ENCODE measurements around the gene CDHR1.
"Not testable (repeated sequence)": the region's sequence is repeated elsewhere in the genome, so short reads cannot be mapped to it uniquely, and the experiment has no call there.

The CDHR1 gene

GRCh38 chr10:84175436-84175835 lies 18.9 kb upstream of the CDHR1 start:
- DNase-seq = no peak

GRCh38 chr10:84176351-84176750 lies 18.0 kb upstream of the CDHR1 start:
- no peak for DNase-seq

DNA sequence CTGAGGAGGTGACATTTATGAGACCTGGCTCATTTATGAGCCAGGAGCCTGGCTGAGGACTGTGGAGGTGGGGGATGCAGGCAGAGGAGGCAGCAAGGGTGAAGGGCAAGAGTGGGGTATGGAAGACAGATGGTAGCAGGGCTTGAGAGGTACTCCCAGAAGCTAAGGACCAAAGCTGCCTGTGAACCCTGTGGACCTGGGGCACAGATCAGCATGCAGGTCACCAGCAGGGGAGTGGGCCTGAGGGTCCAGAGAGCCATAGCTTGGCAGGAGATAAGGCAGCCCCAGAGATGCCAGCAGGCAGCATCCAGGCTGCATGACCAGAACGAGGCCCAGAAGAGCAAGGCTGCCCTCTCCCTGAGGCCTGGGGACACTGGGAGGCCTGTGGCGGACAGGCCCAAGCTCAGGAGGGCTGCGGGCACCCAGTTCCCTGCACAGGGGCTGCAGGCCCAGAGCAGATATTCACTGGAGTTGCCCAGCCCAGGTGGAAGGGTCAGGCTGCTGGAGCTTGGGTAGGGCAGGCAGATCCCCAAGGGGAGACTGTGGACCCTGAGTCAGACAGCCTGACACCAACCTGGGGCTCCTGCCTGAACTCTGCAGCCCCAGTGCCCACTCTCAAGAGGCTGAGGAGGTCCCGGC lies 17.4 kb upstream of the CDHR1 start:
- DNase-seq = no peak

GRCh38 chr10:84177541-84178141 lies 16.7 kb upstream of the CDHR1 start:
- no peak for DNase-seq

DNA sequence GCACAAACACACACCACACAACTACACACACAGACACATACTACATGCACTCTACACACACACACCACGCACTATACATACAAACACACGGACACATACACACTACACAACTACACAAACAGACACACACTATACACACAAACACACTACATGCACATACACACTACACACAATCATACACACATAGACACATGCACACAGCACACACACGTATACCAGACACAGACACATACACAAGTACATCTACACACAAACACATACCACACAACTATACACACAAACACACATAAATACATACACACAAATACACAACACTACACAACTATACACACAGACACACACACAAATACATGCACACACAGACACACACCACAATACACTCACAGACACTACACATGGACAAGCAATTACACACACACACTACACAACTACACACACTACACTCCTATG lies 16.2 kb upstream of the CDHR1 start:
- DNase-seq = no peak

DNA sequence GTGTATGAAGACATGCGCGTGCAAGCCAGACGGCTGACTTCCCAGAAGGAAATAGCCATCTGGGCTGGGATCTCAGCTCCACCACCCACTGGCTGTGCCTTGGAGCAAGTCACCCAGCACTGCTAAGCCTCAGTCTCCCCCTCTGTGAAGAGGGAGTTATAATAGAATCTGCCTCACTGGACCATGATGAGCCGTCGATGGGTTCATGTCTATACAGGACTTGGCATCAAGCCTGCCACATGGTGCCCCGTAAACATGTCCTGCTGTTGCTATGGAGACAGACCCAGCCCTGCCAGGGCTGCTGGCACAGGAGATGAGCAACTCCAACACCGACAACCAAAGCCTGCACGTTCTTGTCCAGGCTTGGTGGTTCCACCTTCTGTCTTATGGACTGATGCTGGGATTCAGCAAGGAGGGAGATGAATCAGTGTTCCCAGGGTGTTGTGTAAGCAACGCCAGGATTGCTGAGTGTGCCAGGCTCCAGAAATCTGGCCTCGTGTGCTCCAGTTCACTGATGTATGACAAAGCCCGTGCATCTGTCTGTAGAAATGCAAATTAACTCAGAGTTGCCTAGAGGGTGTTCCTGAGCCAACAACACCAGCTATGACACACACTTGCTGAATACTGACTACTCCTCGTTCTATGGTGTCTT lies 15.2 kb upstream of the CDHR1 start:
- DNase-seq = peak; percentile 27

DNA sequence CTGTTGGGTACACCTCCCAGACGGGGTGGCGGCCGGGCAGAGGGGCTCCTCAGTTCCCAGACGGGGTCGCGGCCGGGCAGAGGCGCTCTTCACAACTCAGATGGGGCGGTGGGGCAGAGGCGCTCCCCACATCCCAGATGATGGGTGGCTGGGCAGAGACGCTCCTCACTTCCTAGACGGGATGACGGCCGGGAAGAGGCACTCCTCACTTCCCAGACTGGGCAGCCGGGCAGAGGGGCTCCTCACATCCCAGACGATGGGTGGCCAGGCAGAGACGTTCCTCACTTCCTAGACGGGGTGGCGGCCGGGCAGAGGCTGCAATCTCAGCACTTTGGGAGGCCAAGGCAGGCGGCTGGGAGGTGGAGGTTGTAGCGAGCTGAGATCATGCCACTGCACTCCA lies 14.0 kb upstream of the CDHR1 start:
- not testable (repeated sequence) for DNase-seq

DNA sequence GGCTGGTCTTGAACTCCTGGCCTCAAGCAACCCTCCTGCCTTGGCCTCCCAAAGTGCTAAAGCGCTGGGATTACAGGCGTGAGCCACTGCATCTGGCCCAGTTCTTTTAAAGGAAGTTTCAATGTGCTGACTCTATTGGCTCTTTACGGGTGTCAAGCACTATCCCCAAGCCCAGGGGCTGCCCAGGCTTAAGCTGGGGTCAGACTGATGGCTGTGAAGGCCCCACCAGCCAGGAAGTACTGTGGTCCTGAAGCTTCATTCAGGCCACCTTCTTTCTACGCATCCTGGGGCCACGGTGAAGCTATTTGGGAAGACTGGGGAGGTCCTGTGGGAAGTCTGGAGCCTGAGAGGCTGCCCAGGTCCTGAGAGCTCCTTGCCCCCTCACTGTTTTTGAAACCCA lies 12.7 kb upstream of the CDHR1 start:
- no peak for DNase-seq

- DNase-seq = no peak
Measured at GRCh38 chr10:84184517-84184916, 9.8 kb upstream of the CDHR1 start.

GRCh38 chr10:84185526-84186175 lies 8.7 kb upstream of the CDHR1 start:
- no peak for DNase-seq

DNA sequence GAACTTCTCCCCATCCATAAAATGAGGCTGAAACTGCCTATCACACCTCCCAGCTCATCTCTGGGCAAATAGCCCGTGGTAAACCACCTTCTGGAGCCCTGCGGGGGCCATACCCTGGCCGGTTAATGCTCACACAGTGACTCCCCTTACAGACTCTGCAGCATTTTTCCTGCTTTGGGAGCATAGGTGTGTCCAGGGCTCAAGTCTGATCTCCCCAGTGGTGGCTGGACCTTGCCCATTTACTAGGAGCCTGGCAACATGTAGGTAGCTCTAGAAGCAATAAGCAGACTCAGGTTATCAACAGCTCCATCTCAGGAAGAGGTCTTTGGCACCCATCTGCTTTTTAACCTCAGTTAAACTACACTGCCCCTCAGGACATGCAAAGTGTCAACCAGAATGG lies 5.5 kb upstream of the CDHR1 start:
- no peak for DNase-seq

GRCh38 chr10:84190621-84191020 lies 3.7 kb upstream of the CDHR1 start:
- no peak for DNase-seq

- DNase-seq = no peak
Measured at GRCh38 chr10:84191106-84191505, 3.2 kb upstream of the CDHR1 start.

- no peak for DNase-seq
Measured at GRCh38 chr10:84193327-84193726, 1.0 kb upstream of the CDHR1 start.

DNA sequence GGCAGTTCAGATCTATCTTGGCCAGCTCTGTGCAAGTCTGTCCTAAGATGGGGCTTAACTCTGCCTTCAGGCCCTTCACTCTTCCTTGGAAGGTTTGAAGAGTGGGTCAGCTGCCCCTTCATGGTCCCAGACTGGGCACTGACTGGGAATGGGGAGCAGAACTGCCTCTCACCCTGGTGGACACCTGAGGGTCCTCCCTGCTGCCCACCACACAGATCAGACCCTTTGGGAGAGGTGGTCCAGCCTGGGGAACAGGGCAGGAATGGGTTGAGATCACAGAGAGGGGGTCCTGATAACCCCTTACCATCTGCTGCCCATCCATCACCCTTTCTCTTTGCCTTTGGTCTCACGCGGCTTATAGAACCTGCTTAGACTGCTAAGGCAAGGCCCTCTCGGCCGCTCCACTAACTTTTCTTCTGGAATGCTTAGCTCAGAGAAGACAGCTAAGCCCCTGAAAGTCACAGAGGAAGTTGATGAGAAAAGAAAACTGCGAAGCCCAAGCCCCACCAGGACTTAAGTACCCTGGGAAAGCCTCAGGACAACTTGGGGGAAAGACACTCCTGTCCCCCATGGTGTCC lies 402 bp upstream of the CDHR1 start:
- DNase-seq = no peak

DNA sequence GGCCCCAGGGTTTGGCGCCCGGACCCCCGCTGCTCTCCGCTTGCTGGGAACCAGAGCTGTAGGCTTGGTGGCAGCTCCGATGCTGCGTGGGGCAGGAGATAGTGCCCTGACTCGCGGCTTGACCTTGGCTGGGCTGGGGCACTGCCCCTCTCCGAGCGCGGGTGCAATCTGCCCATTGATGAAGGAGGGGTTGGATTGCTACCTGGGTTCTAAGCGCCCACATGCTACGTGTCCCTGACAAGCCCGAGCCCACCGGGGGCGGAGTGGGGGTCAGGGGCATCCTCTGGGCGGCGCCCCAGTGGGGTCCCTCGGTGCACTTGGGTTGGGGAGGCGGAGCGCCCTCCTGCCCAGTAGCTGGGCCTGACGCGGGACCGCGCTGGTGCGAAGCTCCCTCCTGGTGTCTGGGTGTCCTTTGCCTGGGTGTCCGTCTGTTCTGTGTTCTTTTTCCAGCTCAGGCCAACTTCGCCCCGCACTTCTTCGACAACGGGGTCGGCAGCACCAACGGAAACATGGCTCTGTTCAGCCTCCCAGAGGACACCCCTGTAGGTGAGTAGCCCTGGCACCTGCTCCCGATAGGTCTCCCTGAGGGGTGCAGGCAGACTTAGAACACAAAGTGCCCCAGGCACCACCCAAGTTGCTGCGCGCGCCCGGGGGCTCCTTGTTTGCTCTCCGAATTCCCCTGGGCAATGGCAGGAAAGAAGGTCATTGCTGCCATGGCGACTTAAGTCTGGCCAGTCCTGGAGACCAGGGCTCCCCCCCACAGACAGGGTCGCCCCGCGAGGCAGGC lies 900 bp downstream of the CDHR1 start:
- DNase-seq = no peak

GRCh38 chr10:84196083-84196482 lies 1.7 kb downstream of the CDHR1 start:
- DNase-seq = peak; percentile 52

GRCh38 chr10:84196941-84197340 lies 2.6 kb downstream of the CDHR1 start:
- no peak for DNase-seq

DNA sequence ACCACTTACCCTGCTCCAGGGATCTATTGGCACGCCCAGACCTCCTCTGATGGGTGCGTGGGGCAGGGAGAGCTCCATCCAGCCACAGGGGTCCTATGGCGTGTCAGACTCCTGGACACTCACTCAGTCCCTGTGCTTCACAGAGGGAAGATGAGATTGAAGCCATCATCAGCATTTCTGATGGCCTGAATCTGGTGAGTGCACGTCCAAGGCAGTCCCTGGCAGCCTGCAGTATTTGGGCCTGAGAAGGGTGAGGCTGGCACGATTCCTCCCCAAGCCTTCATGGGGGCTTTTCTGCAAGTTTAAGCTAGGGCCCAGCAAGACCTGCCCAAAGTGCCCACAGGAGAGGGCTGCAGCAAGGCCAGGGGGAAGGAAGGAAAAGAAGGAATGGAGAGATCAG lies 3.3 kb downstream of the CDHR1 start:
- DNase-seq = no peak

DNA sequence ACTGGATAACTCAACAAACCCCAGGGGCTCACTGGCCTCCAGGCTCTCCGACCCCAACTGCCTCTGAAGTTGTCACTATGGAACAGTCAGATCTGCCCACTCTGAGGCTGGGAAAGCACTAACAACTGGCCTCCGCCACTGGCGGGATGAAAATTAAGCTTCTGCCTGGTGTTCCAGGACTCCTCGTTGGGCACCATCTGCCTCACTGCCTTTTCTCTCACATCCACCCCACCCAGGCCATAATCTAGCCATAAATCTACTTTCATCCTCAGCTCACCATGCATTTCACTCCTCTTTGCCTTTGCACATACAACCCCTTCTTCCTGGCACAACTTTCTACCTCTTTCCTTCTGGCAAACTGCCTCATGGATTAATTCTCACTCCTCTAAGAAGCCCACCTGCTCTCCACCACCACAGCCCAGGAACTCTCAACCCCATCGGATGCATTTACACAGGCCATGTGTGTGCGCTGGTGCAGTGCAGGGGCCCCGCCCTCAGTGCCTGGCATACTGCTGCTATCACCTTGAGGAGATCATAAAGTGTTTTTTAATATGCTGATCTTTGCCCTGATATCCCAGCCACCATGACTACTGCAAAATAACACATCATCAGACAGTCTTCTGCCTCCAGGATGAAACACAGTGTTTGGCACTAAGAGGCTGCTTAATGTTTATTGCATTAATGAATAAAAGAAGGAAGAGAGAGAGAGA lies 4.0 kb downstream of the CDHR1 start:
- no peak for DNase-seq

DNA sequence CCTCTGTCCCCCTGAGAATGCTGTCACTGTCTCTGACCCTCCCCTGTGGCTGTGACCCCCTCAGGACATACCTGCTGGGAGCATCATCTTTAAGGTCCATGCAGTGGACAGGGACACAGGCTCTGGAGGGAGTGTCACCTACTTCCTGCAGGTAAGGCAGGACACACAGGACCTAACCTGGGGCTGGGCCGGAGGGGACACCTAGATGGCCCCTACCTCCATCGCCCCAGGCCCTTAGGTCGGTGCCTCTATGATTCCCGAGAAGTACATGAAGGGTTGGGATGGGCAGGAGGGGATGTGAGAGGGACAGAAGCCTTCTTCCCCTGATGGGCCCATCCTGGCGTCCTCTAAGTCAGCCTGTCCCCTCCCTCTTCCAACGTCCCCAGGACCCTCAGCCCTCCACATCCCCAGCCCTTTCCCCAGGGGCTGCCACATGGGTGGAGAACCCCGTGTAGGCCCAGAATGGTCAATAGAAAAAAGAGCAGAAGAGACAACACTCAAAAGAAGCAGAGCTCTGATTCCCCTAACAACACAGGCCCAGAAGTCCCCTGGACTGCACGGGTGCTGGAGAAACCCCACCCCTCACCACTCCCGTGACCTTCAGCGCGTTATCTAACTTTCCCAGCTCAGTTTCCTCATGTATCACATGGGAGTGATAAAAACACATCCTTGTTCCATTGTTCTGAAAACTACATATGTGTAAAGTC lies 6.4 kb downstream of the CDHR1 start:
- DNase-seq = no peak

GRCh38 chr10:84201244-84201606 lies 6.9 kb downstream of the CDHR1 start:
- no peak for DNase-seq
